IMR-90 (cell line): ENCODE data around the gene POLRMT. TPM values are rescaled to one million over a fixed set of nuclear protein-coding genes. Genes with fewer than 3 reads are reported as not detected.

Experiments used
- ELK1 ChIP-seq: fragments of 150-350 bp; IDR thresholded peaks from 2 replicates; pipeline ENCODE4 v1.6.1; 2016; ENCODE audit warnings: low read depth, mild to moderate bottlenecking, low read length, moderate library complexity, borderline replicate concordance
- polyA plus RNA-seq, 3 experiments: library from polyadenylated mRNA; depleted of rRNA; stranded (reverse); fragments of >200 nt; gene quantifications; 2 replicates each; pipeline ENCODE4 v1.2.3, GENCODE V29; 2012; ENCODE audit warnings: low replicate concordance in 1 of 3
- total RNA-seq: library from RNA; depleted of rRNA; stranded (reverse); fragments of >200 nt; gene quantifications from 2 replicates; pipeline ENCODE4 v1.2.3, GENCODE V29; 2012

Gene POLRMT
- total and polyA plus RNA-seq, 2 of the 4 experiments (the other 2 are of a cell fraction) = 9.9 to 29.6 TPM

- no peak for TF ChIP-seq ELK1
These were observed 47.1 kb upstream of the POLRMT start (continued) for GRCh38 chr19:680287-681028.
